GOT3 (cell line): ENCODE results near the gene TPRKB.
"Not testable (repeated sequence)": the region's sequence is repeated elsewhere in the genome, so short reads cannot be mapped to it uniquely, and the experiment has no call there.

Source experiments
- DNase-seq: peaks from one replicate; lab custom pipeline; 2025; ENCODE audit warnings: mixed read lengths; lab: John Stamatoyannopoulos, UW

The TPRKB gene

DNA sequence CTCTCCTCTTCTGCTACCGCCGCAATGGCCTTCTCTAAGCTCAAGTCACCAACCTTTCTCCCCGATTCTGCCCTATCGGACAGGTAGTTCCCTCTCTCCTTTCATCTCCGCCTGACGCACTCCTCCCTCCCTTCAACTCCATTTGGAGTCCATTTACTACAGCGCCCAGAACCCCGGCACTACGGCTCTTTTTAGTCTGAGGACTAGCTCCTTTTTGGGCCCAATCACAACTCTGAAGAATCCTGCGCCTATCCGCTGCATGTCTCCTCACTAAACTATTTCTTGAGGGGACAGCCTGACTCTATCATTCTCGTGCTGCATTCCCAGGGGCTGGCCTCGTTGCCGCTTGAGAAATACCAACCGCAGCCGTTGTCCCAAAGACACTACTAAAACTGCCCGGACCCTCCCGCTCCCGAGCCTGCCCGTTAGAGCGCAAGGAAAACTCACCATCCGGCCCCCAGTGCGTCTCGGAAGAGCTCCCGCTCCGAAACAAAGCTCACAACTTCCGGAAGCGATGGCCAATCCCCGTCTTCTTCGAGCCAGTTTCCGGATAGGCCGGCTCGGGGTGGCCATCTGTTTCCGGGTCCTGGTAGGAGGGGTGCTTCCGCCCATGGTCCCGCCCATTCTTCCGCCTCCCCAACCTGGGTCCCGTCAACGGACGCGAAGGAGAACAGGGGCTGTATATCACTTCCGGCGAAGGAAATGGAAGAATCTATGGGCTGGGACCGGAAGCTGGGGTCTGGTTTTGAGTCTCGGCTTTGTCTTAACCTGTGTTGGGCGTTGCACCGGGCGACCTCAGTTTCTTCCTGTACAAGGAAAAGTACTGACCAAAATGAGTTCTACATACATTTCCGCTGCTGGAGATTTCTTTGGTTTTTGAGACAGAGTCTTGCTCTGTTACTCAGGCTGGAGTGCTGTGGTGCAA lies at the start of gene TPRKB:
TPRKB (minus strand) TSS at position 491 of the 925 bp plus-strand sequence. CDS start 2,776 bp downstream, outside the sequence.
- peak; percentile 86 for DNase-seq

- not testable (repeated sequence) for DNase-seq
Observed at GRCh38 chr2:73783883-73784282, 46.7 kb upstream of the TPRKB start, which contains the start of gene C2orf78. C2orf78 (plus strand) TSS chr2:73784183; CDS start chr2:73784310, 127 bp downstream.

- DNase-seq = not testable (repeated sequence)
Observed at GRCh38 chr2:73783402-73783801, 46.3 kb upstream of the TPRKB start.

DNA sequence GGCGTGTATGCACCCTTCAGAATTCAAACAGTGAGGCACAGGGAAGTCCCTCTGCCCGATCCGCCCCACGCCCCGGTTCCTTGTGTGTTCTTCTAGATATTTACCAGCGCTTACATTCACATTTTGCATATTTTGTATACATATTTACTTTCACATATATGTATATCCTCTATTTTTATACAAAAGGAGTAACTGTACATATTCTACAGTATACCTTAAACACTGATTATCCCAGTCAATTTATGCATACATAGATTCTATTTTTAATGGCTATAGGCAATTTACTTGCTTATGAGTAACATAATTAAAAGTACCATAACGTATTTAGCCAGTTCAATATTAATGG lies 43.1 kb upstream of the TPRKB start:
- DNase-seq = no peak

- DNase-seq = peak; percentile 83
Observed at GRCh38 chr2:73779467-73780236, 42.5 kb upstream of the TPRKB start, which contains the start of gene DUSP11. DUSP11 (minus strand) TSS chr2:73780103; CDS start chr2:73779974, 129 bp downstream.

- not testable (repeated sequence) for DNase-seq
Observed at GRCh38 chr2:73778867-73779466, 41.8 kb upstream of the TPRKB start.

DNA sequence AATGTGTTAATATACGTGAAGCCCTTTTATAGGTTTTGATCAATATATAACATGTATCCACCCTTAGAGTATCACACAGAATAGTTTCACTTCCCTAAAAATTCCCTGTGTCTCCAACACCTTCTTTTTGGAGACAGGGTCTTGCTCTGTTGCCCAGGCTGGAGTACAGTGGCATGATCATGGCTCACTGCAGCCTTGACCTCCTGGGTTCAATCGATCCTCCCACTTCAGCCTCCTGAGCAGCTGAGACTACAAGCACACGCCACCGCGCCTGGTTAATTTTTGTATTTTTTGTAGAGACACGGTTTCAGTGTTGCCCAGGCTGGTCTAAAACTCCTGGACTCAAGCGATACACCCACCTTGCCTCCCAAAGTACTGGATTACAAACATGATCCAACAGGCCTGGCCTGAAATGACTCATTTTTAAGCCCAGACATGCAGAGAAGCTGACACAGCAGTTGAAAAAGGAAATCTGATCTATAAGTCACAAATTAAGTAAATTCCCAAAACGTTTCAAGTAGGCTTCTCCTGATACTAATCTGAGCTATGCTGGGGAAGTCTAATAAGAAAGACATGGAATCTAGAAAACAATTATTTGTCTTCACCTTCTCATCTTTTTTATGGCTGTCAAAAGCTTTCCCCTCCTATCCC lies 39.8 kb upstream of the TPRKB start:
- DNase-seq = no peak

- DNase-seq = no peak
Observed at GRCh38 chr2:73776381-73776780, 39.2 kb upstream of the TPRKB start.

DNA sequence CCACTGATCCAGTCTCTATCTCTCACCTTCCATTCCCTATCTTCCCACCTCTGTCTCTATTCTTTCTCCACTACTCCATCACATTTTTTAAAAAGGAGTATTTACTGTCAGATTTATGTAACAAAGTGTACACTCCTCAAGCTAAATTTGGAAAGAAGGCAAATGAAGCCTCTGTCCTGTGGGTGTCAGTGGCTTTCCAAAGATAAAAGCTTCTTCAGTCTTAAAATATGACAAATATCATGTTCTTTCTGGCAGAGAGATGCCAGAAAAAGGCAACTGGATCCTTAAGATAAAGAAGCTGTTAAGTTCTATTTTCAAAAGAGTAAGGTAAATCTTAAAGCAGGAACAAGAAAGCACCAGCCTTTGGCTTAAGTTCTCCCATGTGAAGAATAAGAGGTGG lies 35.7 kb upstream of the TPRKB start:
- no peak for DNase-seq

- no peak for DNase-seq
Observed at GRCh38 chr2:73770725-73771124, 33.6 kb upstream of the TPRKB start.

DNA sequence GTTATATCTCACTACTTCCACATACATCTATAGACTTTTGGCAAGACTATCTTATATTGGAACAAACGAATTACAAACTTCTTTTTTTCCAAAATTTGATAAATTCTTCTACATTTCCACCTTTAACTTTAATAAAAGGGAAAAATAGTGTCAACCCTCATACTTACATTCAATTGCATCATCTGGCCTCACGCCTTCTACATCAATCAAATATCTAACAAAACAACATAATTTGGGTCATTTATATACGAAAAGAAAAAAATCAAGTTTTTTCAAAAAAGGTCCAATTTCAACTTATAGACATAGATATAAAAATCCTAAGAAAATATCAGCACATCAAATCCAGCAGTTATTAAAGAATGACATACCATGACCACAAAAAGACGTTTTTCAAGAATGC lies 29.8 kb upstream of the TPRKB start:
- DNase-seq = no peak

- DNase-seq = no peak
Observed at GRCh38 chr2:73766349-73766748, 29.2 kb upstream of the TPRKB start.

DNA sequence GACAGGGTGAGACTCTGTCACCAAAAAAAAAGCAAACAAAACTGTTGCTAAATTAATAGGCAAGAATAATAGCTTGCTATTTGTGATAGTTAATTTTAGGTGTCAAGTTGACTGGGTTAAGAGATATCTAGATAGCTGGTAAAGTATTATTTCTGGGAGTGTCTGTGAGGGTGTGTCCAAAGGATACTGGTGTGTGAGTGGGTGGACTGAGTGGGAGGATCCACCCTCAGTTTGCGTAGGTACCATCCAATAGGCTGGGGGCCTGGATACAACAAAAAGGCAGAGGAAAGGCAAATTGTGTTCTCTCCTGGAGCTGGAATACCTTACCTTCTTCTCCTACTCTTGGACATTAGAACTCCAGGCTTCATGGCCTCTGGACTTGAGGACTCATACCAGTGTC lies 27.8 kb upstream of the TPRKB start:
- DNase-seq = no peak

- no peak for DNase-seq
Observed at GRCh38 chr2:73762571-73762970, 25.4 kb upstream of the TPRKB start.

- no peak for DNase-seq
Observed at GRCh38 chr2:73759904-73760303, 22.8 kb upstream of the TPRKB start.

GRCh38 chr2:73759285-73759764 lies 22.2 kb upstream of the TPRKB start:
- DNase-seq = no peak

DNA sequence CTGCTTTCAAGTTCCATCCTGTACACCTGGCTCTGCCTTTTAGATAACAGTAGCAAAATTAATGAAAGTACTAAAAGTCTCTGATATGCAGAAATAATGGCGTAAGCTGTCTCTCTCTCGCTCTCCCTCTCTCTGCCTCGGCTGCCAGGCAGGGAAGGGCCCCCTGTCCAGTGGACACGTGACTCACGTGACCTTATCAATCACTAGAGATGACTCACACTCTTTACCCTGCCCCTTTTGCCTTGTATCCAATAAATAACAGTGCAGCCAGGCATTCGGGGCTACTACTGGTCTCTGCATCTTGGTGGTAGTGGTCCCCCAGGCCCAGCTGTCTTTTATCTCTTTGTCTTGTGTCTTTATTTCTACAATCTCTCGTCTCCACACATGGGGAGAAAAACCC lies 17.2 kb upstream of the TPRKB start:
- not testable (repeated sequence) for DNase-seq

DNA sequence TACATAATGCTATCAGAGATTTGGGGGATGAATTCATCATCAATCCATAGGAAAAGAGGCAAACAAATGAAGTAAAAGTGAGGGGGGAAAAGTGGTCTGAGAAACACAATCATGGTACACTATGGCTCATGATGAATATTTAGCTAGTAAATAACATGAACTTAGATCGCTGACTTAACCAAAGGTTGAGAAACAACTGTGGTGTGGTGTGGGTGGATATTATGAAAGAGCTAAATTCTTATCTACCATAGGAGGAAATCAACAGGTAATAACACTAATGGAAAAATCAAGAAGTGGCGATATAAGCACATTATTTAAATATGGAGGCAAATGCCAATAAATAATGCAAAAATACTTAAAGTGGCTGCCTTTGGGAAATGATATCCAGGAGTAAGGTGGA lies 12.2 kb upstream of the TPRKB start:
- DNase-seq = no peak

GRCh38 chr2:73746877-73747208 lies 9.7 kb upstream of the TPRKB start:
- DNase-seq = no peak

DNA sequence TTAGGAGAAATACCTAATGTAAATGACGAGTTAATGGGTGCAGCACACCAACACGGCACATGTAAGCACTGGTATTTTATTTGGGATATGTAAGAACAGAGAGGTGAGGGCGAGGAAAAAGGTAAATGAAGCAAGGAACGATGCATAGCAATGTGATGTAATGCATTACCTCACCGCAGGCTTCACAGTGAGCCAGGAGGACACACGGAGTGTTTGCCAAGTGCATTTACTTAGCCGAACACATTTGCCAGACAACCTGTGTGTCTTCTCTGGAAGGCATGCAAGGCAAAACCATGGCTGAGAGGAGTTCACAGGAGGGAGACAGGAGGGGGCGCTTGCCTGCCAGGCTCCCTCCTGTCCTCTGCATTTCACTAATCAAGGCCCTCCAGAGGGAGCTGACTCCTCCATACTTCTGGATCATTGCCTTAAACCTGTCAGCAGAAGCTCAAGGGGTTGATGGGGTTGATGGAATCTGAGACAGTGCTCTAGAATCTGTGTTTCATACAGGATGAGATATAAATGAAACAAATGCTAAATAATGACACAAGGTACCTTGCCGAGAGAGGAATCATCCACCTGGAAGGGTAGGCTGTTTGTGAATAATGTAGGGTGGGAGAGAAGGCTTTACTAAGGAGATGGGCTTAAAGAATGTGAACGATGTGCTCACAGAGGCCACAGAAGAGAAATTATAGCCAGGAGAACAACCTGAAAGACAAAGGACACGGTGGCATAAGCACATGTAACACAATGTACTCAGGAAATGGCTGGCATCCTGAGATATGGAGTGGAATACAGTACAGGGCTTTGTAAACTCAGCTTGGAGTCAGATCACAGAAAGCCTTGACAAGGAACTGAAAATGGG lies 9.1 kb upstream of the TPRKB start:
- no peak for DNase-seq

DNA sequence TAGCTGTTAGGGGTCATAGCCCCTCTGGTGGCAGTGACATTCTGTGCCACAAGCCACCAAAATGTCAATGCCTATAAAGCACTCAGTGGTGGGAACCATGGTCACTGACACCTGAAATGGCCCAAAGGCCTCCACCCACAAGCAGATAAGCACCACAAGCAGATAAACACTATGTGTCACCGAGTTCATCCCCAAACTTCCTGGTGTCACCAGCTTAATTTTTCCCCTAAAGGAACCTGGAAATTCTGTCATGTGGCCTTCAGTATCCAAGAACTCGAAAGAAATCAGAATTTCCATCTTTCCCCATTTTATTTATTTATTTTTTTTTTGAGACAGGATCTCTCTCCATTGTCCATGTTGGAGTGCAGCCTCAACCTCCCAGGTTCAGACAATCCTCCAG lies 3.6 kb upstream of the TPRKB start:
- no peak for DNase-seq
